GM19438 (cell line): ENCODE results near the gene ANO10.

ENCODE experiments used
- ATAC-seq: cut with Tn5 transposase; IDR thresholded peaks from one replicate; pipeline ENCODE4 v1.9.1; 2021; ENCODE audit warnings: low read depth; ENCODE audit not compliant: unreplicated experiment

The ANO10 gene

GRCh38 chr3:43389388-43390254 is 232.2 kb downstream of the ANO10 start:
- ATAC-seq: no peak

GRCh38 chr3:43388915-43389314 is 232.9 kb downstream of the ANO10 start:
- no peak for ATAC-seq

- ATAC-seq: no peak
These were observed 233.6 kb downstream of the ANO10 start for GRCh38 chr3:43388175-43388574.

- ATAC-seq: no peak
These were observed 242.5 kb downstream of the ANO10 start for GRCh38 chr3:43379343-43379742.

- no peak for ATAC-seq
These were observed 243.5 kb downstream of the ANO10 start for GRCh38 chr3:43378066-43378935.

- no peak for ATAC-seq
These were observed 248.3 kb downstream of the ANO10 start for GRCh38 chr3:43373560-43373928.

- no peak for ATAC-seq
These were observed 248.8 kb downstream of the ANO10 start for GRCh38 chr3:43372809-43373559.

- no peak for ATAC-seq
These were observed 249.6 kb downstream of the ANO10 start for GRCh38 chr3:43372007-43372740.

- no peak for ATAC-seq
These were observed 250.3 kb downstream of the ANO10 start for GRCh38 chr3:43371494-43371893.

GRCh38 chr3:43370293-43370980 is 251.4 kb downstream of the ANO10 start:
- no peak for ATAC-seq

- no peak for ATAC-seq
These were observed 252.2 kb downstream of the ANO10 start for GRCh38 chr3:43369404-43370292.

- no peak for ATAC-seq
These were observed 254.9 kb downstream of the ANO10 start for GRCh38 chr3:43366885-43367284.

GRCh38 chr3:43366481-43366880 is 255.3 kb downstream of the ANO10 start:
- ATAC-seq: no peak

GRCh38 chr3:43365601-43366305 is 256.1 kb downstream of the ANO10 start:
- no peak for ATAC-seq

- no peak for ATAC-seq
These were observed 256.9 kb downstream of the ANO10 start for GRCh38 chr3:43364926-43365325.

GRCh38 chr3:43364494-43364893 is 257.3 kb downstream of the ANO10 start:
- no peak for ATAC-seq

GRCh38 chr3:43363621-43364266 is 258.1 kb downstream of the ANO10 start:
- ATAC-seq: no peak

GRCh38 chr3:43362961-43363360 is 258.9 kb downstream of the ANO10 start:
- no peak for ATAC-seq
